ENCODE data around the gene CDK2AP2. TPM values are rescaled to one million over a fixed set of nuclear protein-coding genes. Genes with fewer than 3 reads are reported as not detected.
"Not testable (repeated sequence)": the region's sequence is repeated elsewhere in the genome, so short reads cannot be mapped to it uniquely, and the experiment has no call there.

Gene CDK2AP2, protein sequence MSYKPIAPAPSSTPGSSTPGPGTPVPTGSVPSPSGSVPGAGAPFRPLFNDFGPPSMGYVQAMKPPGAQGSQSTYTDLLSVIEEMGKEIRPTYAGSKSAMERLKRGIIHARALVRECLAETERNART
- total RNA-seq, result 10 to 100 TPM; 23.5 to 50.5 (median 34.7) TPM

DNA sequence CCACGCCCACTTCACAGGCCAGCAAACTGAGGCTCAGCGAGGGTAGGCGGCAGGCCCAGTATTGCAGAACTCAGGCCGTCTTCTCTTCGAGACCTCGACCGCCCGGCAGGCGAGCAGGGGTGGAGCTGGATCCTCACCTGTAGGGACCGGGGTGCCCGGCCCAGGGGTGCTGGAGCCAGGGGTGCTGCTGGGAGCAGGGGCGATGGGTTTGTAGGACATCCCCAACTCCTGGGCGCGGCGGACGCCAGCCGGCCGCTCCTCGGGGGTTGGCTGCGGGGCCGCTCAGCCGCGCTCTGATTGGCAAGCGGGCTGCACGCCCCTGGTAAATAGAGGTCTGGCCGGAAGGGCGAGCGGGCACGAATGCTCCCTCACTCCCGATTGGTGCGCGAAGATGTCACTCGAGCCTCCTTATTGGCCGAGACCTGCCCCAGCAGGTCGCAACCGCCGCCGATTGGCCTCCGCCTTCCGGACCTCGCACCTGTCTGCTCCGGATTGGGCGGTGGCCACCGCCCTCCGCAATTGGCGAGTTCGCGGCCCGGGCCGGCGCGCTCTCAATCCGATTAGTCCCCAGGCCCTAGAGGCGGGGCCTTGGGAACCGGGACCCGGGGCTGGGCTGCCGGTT lies at the start of gene CDK2AP2:
TSS of gene CDK2AP2 (minus strand) at position 299 of the 622 bp plus-strand sequence. CDS start at position 219, 80 bp downstream.
- ATAC-seq (ENCODE audit: low FRiP score), result peak; percentile 81
- TF ChIP-seq, protein P1, sequence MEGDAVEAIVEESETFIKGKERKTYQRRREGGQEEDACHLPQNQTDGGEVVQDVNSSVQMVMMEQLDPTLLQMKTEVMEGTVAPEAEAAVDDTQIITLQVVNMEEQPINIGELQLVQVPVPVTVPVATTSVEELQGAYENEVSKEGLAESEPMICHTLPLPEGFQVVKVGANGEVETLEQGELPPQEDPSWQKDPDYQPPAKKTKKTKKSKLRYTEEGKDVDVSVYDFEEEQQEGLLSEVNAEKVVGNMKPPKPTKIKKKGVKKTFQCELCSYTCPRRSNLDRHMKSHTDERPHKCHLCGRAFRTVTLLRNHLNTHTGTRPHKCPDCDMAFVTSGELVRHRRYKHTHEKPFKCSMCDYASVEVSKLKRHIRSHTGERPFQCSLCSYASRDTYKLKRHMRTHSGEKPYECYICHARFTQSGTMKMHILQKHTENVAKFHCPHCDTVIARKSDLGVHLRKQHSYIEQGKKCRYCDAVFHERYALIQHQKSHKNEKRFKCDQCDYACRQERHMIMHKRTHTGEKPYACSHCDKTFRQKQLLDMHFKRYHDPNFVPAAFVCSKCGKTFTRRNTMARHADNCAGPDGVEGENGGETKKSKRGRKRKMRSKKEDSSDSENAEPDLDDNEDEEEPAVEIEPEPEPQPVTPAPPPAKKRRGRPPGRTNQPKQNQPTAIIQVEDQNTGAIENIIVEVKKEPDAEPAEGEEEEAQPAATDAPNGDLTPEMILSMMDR (IDR thresholded peaks at IDR 0.05), result no peak
- peak; percentile 98 for DNase-seq (ENCODE audit: low spot score)

DNA sequence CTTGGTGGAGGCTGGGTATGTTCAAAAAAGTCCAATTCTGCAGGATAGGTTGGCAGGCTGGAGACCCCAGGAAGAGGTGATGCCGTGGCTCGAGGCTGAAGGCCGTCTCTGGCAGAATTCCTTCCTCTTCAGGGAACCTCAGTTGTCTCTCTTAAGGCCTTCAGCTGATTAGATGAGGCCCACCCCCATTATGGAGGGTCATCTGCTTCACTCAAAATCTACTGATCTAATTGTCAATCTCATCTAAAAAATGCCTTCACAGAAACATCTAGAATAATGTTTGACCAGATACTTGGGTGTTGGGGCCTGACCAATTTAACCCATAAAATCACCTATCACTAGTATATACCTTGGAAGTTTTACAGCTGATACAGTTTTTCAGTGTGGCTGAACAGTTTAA lies 48.3 kb upstream of the CDK2AP2 start:
- ATAC-seq (ENCODE audit: low FRiP score), result no peak
- TF ChIP-seq, protein P1 (IDR thresholded peaks at IDR 0.05), result no peak
- DNase-seq (ENCODE audit: low spot score), result no peak

DNA sequence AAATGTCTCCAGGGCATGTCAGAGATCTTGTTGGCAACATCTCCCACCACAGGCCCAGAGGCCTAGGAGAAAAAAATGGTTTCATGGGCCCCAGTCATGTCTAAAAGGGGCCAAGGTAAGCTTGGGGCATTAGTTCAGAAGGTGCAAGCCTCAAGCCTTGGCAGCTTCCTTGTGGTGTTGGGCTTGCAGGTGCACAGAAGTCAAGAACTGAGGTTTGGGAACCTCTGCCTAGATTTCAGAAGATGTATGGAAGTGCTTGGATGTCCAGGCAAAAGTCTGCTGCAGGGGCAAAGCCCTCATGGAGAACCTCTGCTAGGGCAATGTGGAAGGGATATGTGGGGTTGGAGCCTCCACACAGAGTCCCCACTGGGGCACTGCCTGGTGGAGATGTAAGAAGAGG lies 43.7 kb upstream of the CDK2AP2 start:
- not testable (repeated sequence) for ATAC-seq (ENCODE audit: low FRiP score); DNase-seq (ENCODE audit: low spot score)

DNA sequence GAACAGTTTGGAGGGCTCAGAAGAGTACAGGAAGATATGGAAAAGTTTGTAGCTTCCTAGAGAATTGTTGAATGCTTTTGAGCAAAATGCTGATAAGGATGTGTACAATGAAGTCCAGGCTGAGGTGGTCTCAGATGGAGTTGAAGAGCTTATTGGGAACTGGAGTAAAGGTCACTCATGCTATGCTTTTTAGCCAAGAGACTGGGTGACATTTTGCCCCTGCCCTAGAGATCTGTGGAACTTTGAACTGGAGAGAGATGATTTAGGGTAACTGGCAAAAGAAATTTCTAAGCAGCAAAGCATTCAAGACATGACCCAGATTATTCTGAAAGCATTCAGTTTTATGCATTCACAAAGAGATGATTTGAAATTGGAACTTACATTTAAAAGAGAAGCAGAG lies 43.2 kb upstream of the CDK2AP2 start:
- TF ChIP-seq, protein P1 (IDR thresholded peaks at IDR 0.05), result no peak
- no peak for ATAC-seq (ENCODE audit: low FRiP score)
- DNase-seq (ENCODE audit: low spot score), result no peak

DNA sequence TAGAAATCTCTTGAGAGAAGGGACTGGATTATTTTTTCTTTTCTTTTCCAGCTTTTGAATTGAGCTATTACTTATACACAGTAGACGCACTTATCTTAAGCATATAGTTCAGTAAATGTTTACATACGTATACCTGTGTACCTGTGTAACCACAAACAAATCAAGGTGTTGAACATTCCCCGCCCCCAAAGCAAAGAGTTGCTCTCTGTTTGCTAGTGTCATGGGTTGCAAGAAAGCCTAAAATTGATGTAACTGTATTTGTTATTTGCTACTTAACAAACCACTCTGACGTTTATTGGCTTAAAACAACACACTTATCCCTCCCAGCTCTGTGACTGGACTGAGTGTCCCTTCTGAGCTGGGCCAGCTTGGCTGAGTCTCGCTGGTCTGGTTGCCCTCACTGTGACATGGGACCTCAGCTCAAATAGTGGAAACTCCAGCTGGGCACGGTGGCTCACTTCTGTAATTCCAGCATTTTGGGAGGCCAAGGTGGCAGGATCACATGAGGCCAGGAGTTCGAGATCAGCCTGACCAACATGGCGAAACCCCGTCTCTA lies 40.7 kb upstream of the CDK2AP2 start:
- DNase-seq (ENCODE audit: low spot score), result no peak
- TF ChIP-seq, protein P1 (IDR thresholded peaks at IDR 0.05), result no peak
- no peak for ATAC-seq (ENCODE audit: low FRiP score)

DNA sequence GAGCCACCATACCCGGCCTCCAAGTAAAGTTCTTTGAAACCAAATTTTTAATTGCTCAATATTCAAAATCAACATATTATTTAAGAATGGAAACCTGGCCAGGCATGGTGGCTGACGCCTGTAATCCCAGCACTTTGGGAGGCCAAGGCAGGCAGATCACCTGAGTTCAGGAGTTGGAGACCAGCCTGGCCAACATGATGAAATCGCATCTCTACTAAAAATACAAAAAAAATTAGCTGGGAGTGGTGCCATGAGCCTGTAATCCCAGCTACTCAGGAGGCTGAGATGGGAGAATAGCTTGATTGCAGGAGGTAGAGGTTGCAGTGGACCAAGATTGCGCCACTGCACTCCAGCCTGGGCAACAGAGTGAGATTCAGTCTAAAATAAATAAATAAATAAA lies 40.1 kb upstream of the CDK2AP2 start:
- ATAC-seq (ENCODE audit: low FRiP score); DNase-seq (ENCODE audit: low spot score): not testable (repeated sequence)

DNA sequence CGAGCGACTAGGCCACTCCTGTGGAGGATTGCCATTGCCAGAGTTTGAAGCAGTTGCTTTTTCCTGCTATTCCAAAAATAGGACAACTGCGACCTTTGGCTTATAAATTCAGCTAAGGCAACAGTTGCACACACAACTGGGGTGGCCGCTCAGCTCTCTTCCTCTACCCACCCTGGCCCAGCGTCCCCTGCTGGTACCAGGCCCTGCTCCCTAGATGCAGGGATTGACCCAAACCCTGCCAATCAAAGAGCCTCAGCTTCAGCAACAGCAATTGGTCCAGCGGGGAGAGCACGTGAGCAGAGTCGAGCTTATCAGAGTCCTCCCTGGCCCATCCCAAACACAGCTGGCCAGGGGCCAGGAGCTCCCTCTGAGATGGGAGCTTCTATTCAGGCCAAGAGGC lies 37.3 kb upstream of the CDK2AP2 start:
- no peak for ATAC-seq (ENCODE audit: low FRiP score)

More for the DNA sequence above, 37.3 kb upstream of the CDK2AP2 start:
- TF ChIP-seq, protein P1 (IDR thresholded peaks at IDR 0.05), result no peak
- DNase-seq (ENCODE audit: low spot score), result no peak

All from omental fat pad (tissue), 4 donors.